AML-193 (cell line): ENCODE measurements around the gene ZDHHC14.
"Not testable (repeated sequence)": the region's sequence is repeated elsewhere in the genome, so short reads cannot be mapped to it uniquely, and the experiment has no call there.

Experiments used
- DNase-seq, 2 experiments: peaks; one replicate each; lab custom pipeline; 2025; lab: John Stamatoyannopoulos, UW

The ZDHHC14 gene

DNA sequence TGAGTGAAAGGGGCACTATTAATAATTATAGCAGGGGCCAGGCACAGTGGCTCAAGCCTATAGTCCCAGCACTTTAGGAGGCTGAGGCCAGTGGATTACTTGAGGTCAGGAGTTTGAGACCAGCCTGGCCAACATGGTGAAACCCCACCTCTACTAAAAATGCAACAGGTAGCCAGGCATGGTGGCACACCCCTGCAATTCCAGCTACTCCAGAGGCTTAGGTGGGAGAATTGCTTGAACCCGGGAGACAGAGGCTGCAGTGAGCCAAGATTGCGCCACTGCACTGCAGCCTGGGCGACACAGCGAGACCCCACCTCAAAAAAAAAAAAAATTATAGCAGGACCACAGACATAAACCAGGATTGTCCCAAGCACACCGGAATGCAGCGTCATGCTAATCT is 340.0 kb downstream of the ZDHHC14 start:
- not testable (repeated sequence) for DNase-seq

DNA sequence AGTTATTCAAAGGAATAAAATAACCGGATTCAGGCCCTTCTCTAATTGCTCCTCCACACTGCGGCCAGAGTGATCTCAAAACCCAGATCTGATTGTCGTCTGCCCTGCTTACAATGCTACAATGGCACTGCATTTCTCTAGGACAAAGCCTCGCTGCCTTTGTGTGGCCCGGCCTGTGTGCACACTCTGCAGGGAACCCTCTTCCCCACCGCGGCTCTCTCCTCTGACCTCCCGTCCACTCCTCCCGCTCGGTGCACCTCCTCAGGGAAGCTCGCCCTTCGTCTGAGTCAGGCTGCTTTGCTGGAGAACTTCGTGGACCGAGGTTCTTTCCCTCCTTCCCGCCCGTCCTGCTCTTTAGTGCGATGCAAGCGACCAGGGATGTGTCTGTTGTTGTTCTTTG is 340.4 kb downstream of the ZDHHC14 start:
- DNase-seq: no peak

DNA sequence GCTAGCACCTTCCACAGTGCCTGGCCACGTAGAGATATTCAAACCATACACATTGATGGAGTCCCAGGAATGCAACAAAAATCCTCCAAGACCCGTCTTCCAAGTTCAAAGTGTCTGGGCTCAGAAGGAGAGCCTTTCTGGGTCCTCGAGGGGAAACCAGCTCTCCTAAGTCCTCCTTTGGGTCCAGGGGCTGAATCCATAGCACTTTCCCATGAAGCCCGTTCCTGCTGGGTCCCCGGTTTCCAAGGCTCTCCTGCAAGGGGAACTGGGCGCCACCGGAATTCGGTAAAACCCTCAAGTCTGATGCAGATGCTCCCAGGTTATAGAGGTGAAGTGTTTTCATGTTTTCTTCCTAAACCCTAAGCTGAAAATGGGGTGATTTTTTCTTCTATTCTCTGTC is 340.8 kb downstream of the ZDHHC14 start:
- DNase-seq: no peak

DNA sequence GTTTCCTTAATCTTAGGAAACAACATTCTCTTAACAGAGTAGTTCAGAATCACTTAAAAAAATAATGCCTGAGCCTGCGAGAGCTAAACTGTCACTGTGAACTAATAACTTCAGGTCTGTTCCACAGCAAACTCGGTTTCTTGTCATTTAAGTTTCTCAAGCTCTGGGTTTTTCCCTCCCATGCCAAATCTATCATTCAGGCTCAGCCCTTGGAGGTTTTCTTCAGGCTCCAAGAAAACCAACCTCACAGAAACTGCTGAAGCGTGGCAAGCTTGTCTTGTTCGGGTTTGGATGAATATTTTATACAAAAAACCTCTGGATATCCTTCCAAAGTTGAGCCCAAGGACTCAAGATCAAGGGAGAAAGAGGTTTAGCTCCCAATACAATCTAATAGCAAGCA is 342.4 kb downstream of the ZDHHC14 start:
- no peak for DNase-seq

DNA sequence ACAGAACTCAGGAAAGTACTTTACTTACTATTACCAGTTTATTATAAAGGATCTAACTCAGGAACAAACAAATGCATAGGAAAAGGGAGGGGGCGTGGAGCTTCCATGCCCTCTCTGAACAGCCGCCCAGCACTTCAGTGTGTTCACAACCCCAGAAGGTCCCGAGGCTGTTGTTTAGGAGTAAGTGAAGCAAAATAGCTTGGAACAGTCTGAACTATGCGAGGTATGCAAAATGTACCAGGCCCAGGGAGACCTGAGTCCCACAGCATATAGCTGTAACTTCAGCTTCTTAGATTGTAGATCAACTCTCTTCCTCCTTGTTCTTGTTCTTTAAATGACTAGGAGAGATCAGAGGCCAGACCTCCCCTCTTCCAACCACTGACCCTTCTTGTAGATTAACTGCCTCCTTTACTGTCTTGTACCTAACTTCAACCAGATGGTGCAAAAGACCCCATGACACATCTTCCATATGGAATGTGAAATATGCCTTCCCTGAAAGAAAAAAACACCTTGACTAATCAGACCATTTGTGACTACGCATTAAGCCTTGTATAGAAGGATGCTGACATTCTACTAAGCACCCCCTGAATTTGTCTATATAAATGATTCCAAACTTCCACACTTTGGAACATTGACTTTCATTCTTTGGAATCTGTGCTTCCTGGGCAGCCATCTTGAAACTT is 343.3 kb downstream of the ZDHHC14 start:
- no peak for DNase-seq

DNA sequence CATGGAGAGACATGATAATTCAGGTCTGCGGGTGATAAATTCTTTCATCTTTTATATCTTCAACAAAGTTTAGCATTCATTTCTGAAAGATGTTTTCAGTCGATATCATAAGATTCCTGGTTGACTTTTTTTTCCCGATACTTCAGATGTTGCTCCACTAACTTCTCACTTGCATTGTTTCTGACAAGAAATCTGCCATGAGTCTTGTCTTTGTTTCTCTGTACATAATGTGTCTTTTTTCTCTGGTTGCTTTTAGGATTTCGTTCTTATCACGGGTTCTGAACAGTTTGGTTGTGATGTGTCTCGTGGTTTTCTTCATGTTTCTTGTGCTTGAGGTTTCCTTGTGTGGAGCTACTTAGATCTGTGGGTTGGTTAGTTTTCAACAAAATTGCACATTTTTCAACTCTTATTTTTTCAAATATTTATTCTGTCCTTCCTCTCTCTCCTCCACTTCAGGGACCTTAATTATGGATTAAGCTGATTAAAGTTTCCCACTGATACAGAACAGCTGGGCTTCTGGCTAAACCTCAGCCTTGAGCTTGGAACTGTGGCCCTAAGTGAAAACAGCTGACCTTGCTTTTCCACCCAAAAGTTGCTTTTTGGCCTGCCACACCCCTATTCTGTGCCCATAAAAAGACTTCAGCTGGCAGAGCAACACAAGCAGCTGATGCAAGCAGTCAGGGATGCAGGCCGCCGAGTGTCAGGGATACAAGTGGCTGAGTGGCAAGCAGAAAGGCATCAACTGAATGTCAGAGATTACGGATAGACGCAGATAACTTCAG is 344.2 kb downstream of the ZDHHC14 start:
- no peak for DNase-seq

DNA sequence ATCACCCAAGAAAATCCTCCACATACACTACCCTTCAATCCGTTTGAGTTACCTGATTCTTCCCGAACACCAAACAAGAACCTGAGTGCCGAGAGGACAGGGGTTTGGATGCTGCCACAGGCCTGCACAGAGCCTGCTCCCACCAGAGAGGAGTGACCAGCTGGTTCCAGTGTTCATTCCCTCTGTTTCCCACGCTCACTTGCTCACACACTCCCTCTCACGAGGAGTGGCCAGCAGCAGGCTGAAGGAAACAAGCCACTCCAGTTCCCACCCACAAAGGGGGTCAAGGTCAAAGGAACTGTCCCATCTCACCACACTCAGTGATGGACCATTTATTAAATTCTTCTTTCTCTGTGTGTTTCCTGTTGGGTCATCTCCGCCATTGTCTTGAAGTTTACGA is 344.8 kb downstream of the ZDHHC14 start:
- DNase-seq: no peak

DNA sequence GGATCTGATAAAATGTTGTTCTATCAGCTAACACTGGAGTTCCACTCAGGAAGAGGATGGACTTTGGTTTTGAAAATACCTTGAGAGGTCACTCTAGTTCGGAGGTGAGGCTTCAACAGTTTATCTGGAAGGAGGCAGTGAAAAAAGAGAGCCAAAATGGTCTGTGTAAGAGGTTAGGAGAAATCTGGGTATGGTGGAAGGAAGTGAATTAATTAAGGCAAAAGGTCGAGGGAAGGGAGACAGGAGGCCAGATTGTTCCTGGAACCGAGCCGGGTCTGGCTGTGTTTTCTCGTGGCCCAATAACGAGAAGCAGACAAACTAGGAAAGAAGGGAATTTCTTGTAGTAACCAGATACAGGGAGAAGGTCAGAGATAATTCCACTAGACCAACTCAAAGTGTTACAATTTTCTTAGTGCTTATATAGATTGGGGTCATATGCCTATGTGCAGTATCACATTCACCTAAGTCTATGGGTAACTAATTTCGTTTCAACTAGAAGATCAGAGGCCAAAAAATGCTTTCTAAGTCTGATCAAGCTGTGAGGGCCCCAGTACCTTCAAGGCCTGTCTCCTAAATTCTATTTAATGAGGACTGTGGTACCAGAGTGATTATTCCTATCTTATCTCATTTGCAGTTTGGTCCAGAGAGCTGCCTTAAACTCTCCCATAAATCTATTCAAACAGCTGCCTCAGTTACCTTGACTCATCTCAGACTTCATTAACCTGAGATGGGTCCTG is 346.1 kb downstream of the ZDHHC14 start:
- DNase-seq: no peak
